Measurements from ENCODE around the gene ANAPC2.

DNA sequence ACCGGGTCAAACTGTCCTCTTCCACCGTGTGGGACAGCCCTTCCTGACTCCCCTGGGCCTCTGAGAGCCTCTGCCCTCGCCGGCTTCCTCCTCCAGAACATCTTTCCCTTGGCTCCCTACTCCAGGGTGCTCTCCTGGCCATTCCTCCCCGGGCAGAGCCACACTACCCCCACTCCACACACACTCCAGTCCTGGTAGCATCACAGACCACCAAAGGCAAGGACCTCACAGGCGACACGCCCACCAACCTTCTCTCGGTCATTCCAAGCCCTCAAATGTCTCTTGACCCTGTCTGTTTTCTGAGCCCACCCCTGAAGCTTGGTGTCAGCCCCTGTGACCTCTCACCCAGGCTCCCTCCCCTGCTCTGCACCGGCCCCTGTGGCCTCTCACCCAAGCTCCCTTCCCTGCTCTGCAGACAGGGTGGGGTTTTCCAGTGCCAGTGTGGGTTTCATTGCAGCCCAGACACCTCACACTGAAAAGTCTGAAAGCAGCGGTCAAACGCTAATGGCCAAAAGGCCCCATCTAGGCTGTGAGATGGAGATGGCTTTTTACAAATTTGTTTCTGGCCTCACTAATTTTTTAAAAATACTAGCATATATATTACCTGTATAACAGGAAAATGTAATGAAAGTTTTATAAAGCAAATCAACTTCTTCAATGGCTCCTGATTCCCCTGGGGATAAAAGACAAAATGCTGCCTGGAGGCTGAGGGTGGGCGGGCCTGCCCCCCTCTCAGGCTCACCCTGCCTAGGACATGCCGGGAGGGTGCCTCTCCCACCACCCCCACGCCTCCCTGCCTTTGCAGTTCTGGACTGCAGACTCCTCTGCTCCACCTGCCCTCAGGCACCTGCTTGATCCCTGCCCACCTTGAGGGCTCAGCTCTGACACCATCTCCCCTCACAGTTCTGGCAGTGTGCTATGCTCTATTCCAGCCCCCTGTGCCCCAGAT, 29.0 kb downstream of the ANAPC2 start:
- TF ChIP-seq, protein P1, sequence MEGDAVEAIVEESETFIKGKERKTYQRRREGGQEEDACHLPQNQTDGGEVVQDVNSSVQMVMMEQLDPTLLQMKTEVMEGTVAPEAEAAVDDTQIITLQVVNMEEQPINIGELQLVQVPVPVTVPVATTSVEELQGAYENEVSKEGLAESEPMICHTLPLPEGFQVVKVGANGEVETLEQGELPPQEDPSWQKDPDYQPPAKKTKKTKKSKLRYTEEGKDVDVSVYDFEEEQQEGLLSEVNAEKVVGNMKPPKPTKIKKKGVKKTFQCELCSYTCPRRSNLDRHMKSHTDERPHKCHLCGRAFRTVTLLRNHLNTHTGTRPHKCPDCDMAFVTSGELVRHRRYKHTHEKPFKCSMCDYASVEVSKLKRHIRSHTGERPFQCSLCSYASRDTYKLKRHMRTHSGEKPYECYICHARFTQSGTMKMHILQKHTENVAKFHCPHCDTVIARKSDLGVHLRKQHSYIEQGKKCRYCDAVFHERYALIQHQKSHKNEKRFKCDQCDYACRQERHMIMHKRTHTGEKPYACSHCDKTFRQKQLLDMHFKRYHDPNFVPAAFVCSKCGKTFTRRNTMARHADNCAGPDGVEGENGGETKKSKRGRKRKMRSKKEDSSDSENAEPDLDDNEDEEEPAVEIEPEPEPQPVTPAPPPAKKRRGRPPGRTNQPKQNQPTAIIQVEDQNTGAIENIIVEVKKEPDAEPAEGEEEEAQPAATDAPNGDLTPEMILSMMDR (IDR thresholded peaks at IDR 0.05; ENCODE audit: insufficient read depth, low read depth, low read length) = no peak
- no peak for TF ChIP-seq EZH2 (IDR thresholded peaks at IDR 0.05; ENCODE audit: insufficient read depth, low read length)

Data from astrocyte (in vitro differentiated cells and primary cell).